Left cardiac atrium (tissue), 4 donors: ENCODE data around the gene CADM1. TPM values are rescaled to one million over a fixed set of nuclear protein-coding genes. Genes with fewer than 3 reads are reported as not detected.

Experiments used
- ATAC-seq, 2 donors: fragments of 200-7000 bp; cut with Tn5 transposase; one replicate each; pipeline ENCODE4 v1.9.1; 2020; ENCODE audit warnings: mild to moderate bottlenecking in 2 of 2, moderate library complexity in 2 of 2
- DNase-seq: peaks from one replicate; pipeline ENCODE4 v3.0.0-alpha.2; 2020
- intact Hi-C, 2 donors: fragments of 100-400 bp; cut with DNase I; formaldehyde crosslinking; loops; one replicate each; pipeline versions ENCODE4 v1.14.1 to v1.15.1; 2022 to 2023
- total RNA-seq, 2 donors: library from RNA; stranded (reverse); fragmentation: NEBNext Ultra II Directional; extraction: Animal tissue kit (Norgen Biotek cat#: 25700); gene quantifications; one replicate each; pipeline ENCODE4 v1.2.1, GENCODE V29; 2021
- donor health status: DM: no; HTN: yes; CAD: no.
- donor health status: DM: no; HTN: yes; CAD: no; lungs with severe emphysema.
- donor health status: DM: yes; HTN: yes; CAD: no.
- donor health status: Dilated cardiomyopathy.

The CADM1 gene
- total RNA-seq, 2 donors from 2014 or later: 25.0 to 34.3 TPM

DNA sequence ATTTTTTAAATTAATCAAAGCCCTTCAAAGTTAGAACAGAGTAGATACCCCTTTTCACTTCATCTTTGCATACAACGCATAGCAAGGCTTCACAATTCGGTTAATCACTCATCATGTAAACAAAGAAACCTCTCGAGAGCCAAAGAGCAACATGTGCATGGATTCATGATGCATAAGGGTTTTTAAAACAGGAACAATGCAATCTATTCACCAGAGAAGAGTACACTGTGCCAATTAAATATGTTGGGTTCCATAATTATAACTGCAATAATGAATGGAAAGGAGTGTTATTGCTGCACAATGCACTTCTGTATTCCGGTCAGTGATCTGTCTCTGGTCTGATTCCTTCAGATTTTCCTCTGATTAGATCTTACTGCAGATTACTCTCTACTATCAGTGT lies 45.3 kb downstream of the CADM1 start:
- no peak for DNase-seq
- intact Hi-C loops: no loop called here

GRCh38 chr11:115456019-115456418 lies 48.2 kb downstream of the CADM1 start:
- no peak for DNase-seq
- intact Hi-C loops: no loop called here
- no peak for ATAC-seq

More for the DNA sequence above, 45.3 kb downstream of the CADM1 start:
- no peak for ATAC-seq

DNA sequence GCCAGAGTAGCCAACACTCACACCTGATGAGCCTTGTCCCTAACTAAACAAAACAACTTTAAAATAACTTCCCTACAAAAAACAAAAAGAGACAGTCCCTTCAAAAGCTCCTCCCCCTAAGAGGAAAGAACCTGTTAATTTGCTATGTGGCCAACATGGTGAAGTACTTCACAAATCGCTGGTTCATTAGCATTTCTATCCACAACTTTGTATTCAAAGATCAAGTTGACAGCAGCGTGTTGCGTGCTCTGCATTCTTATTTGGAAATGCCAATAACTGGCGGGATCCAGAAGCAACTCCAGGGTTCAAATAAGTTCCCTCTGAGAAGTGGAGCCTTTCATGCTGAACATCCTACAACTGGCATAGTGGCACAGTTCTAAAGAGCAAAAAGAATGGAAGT lies 48.6 kb downstream of the CADM1 start:
- intact Hi-C loops: no loop called here
- ATAC-seq: no peak

GRCh38 chr11:115454525-115454924 lies 49.7 kb downstream of the CADM1 start:
- ATAC-seq (no peak), DNase-seq (no peak)
- intact Hi-C loops: no loop called here

More for the DNA sequence above, 48.6 kb downstream of the CADM1 start:
- no peak for DNase-seq

DNA sequence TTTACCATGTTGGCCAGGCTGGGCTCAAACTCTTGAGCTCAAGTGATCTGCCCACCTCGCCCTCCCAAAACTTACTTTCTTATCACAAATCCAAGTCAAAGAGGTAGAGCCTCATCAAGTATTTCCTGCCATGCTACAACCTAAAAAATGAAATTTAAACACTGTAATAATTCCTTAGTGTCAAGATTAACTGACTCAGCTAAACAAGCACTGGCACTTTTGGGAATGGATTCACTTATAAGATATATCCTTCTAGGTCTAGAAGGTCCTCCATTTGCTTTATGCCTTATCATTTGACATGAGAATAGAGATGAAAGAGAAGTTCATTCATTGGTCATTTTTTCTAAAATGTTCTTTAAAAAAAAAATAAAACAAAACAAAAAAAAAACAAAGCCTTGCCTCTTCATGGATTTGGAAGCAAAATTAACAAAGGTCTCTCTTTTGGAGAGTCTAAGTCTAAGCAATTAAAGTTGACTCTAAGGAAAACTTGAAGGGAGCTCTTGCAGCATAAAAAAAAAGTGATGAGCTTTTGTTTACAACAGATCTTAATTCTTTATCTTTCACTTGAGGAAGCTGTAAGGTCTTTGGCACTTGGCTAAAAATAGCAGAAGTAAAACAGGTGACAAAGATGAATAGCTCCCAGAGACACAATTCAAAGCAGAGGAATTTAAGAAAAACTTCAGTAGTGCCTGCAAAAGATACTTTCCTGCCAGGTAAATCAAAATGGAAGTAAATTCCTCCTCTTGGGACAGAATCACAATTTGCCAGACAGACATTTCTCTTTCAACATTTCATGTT lies 50.3 kb downstream of the CADM1 start:
- intact Hi-C loops: no loop called here
- no peak for ATAC-seq
- DNase-seq: no peak

DNA sequence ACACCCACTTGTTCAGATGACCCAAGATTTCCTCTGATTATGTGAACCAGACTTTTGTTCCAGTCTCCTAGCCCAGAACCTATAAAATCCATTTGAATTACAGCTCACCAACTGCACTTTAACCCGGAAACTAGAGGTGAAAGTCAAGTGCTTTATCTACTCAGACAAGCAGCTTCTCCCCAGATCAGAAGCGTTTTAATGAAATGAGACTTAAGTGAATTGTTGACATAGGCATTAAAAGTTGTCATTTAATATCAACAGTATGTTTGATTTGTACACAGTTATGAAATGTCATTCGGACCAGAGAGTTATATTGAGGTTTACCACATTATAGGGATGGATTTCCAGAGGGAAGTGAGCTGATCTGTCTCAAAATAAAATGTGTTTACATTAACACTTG lies 52.0 kb downstream of the CADM1 start:
- intact Hi-C loops: no loop called here
- ATAC-seq: no peak

GRCh38 chr11:115450519-115450918 lies 53.7 kb downstream of the CADM1 start:
- ATAC-seq (no peak), DNase-seq (no peak)
- intact Hi-C loops: no loop called here

More for the DNA sequence above, 52.0 kb downstream of the CADM1 start:
- DNase-seq: no peak

GRCh38 chr11:115447273-115447864 lies 56.8 kb downstream of the CADM1 start:
- intact Hi-C loops: no loop called here
- DNase-seq (no peak), ATAC-seq (no peak)

GRCh38 chr11:115446214-115446613 lies 58.0 kb downstream of the CADM1 start:
- DNase-seq (no peak), ATAC-seq (no peak)
- intact Hi-C loops: no loop called here

- ATAC-seq: no peak
- no peak for DNase-seq
- intact Hi-C loops: no loop called here
Observed at GRCh38 chr11:115444542-115444941, 59.7 kb downstream of the CADM1 start.

DNA sequence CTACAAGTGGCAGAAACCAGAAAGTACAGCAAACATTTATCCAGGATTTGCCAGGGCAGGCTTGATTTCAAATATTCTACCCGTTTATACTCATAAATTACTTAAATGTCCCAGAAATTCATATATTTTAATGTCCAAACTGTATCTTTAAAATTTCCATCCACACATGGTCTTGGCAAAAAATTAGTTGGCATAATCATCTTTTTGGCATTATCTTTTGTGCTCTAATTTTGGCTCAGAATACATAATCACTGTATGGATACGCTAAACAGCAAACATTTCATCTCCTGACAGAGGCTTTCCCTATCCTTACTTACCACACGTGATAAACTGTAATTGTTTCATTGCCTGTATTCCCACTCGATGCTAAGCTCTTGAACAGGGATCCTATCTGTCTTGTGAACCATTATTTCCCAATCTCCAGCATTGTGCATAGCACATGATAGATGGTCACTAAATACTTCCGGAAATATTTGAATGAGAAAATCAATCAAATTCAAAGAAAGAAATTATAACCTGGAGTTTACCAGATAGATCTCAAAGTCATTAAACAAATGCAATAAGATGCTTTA lies 64.2 kb downstream of the CADM1 start:
- intact Hi-C loops: no loop called here
- ATAC-seq: no peak

GRCh38 chr11:115439385-115439784 lies 64.8 kb downstream of the CADM1 start:
- no peak for DNase-seq
- ATAC-seq: no peak
- intact Hi-C loops: no loop called here

More for the DNA sequence above, 64.2 kb downstream of the CADM1 start:
- DNase-seq: no peak

GRCh38 chr11:115437902-115438575 lies 66.2 kb downstream of the CADM1 start:
- intact Hi-C loops: no loop called here
- ATAC-seq: no peak
- no peak for DNase-seq

DNA sequence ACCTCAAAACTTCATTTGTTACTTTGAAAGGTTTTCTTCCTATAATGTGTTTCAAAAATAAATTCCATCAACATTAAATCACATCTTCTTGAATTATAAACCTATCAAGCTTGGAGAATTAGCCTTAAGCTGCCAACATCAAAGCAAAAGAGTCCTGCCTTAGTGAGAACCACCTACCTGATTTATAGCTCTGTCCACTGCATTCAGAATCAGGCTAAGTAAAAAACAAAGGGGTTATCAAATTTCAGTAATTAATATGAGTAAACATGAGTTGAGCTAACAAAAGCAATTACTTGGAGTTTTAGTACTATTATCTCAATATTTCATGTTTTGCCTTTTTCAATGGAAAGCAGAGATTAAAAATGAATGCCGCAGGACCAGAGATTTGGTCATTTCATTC lies 73.9 kb downstream of the CADM1 start:
- DNase-seq: no peak
- intact Hi-C loops: no loop called here
- no peak for ATAC-seq

DNA sequence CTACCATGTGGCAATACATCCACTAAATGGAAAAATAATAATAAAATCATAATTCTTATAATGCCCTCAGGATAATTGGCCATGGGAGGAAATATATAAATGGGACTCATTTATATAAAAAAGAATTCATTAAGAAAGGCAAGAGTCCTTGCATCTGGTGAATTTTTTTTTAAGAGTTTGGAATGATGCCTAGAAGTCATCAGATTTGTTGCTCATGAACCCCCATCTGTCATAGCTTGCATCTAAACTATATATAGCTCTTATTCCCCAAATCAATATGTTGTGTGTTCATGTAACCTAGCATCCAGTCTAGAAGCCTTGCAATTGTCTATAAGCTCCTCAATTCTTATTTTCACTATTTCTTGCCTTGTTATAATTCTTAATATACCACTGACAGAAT lies 75.9 kb downstream of the CADM1 start:
- DNase-seq (no peak), ATAC-seq (no peak)
- intact Hi-C loops: no loop called here

DNA sequence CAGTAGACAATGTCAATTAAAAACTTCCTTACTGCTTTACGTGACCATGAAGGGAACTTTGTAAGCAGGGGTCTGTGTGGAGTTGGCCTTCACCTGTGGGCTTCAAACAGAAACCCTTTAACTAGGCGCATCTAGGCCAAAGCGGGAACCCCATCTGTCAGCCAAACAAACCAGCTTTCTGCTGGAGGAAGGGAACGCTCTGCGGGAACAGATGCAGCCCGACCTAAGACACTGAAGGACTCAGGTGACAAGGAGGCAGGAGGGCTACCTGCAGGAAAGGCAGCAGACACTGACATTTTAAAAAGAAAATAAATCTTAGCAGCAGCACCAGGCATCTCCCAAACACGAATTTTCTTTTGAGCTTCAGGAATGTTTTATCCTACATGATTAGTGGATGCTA lies 78.4 kb downstream of the CADM1 start:
- intact Hi-C loops: no loop called here
- ATAC-seq (no peak), DNase-seq (no peak)

- ATAC-seq: no peak
- no peak for DNase-seq
- intact Hi-C loops: no loop called here
Observed at GRCh38 chr11:115425250-115425649, 79.0 kb downstream of the CADM1 start.

DNA sequence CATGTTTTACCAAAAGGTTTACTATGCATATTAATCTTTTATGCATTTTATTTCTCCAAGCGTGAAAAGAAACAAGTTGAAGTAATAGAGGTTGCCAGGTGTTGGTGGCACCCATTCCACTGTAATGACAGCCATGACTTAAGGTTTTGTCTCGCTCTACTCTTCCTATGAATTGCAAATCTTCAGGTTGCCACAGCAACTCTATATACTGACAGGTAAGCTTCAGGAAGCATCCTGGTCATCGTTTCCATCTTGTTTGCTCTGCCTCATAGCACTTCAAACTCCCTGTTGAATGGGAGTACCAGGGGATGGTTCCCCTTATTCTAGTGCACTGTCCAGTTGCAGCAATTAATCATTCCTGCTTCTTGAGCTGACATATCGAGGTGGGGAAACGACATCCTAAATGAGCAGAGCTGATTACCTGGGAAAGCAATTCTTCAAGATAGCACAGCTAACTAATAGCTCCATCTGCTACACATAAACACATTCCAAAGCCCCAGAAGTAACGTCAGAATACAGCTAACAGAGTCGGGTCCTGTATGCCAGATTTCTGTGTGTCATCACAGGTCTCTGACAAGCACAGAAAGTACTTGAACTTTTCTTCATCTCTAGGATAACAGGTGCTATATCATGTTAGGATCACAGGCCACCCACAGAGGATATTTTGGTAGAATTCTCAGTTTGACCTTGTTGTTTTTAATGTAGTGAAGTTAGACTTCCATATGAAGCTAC lies 80.3 kb downstream of the CADM1 start:
- ATAC-seq: no peak
- intact Hi-C loops: no loop called here
- no peak for DNase-seq

GRCh38 chr11:115421992-115422689 lies 82.1 kb downstream of the CADM1 start:
- intact Hi-C loops: no loop called here
- DNase-seq: no peak
- no peak for ATAC-seq
